Vagina (tissue), 2 donors: ENCODE measurements around the gene RCAN1. TPM values are rescaled to one million over a fixed set of nuclear protein-coding genes. Genes with fewer than 3 reads are reported as not detected.

Experiments used
- DNase-seq, 2 donors: peaks; one replicate each; pipeline ENCODE4 v3.0.0-alpha.2; 2017; ENCODE audit errors: extremely low spot score in 2 of 2
- H3K27ac ChIP-seq: fragments of 200-600 bp; sonication (generic); one replicate; pipeline ENCODE4 v1.5.1; 2019
- H3K27me3 ChIP-seq: fragments of 200-600 bp; sonication (generic); one replicate; pipeline ENCODE4 v1.5.1; 2019
- H3K36me3 ChIP-seq, 2 donors: fragments of 200-600 bp; sonication (generic); one replicate each; pipeline ENCODE4 v1.5.1; 2017 to 2019
- H3K4me1 ChIP-seq: fragments of 200-600 bp; sonication (generic); one replicate; pipeline ENCODE4 v1.5.1; 2019
- H3K4me3 ChIP-seq, 2 donors: fragments of 200-600 bp; sonication (generic); 1 replicate in 1 of 2; 2 replicates in 1 of 2; pipeline ENCODE4 v1.5.1; 2016 to 2019
- H3K9me3 ChIP-seq: fragments of 200-600 bp; sonication (generic); one replicate; pipeline ENCODE4 v1.5.1; 2019
- POLR2A ChIP-seq, 2 donors: fragments of 450-650 bp; IDR thresholded peaks; one replicate each; pipeline ENCODE4 v1.6.1; 2017; ENCODE audit warnings: antibody characterized with exemption in 2 of 2, mild to moderate bottlenecking in 2 of 2, moderate library complexity in 2 of 2
- POLR2AphosphoS5 ChIP-seq, 2 donors: sonication (generic); formaldehyde crosslinking; IDR thresholded peaks; one replicate each; pipeline ENCODE4 v1.9.0; 2017; ENCODE audit warnings: antibody characterized with exemption in 2 of 2, mild to moderate bottlenecking in 2 of 2, low read depth in 1 of 2; ENCODE audit not compliant: insufficient read depth in 1 of 2
- intact Hi-C: fragments of 100-400 bp; cut with DNase I; formaldehyde crosslinking; loops from one replicate; pipeline ENCODE4 v1.15.1; 2023
- total RNA-seq: library from RNA; depleted of rRNA; stranded (reverse); fragments of >200 nt; gene quantifications from one replicate; pipeline ENCODE4 v1.2.3, GENCODE V29; 2016
- TF ChIP-seq, protein P1 (sequence below), 3 experiments: fragments of 450-650 bp in 2 of 3; fragments of 200-600 bp in 1 of 3; sonication (generic) in 1 of 3; IDR thresholded peaks; one replicate each; pipeline ENCODE4 v1.5.1; 2017 to 2019; ENCODE audit warnings: antibody characterized with exemption in 3 of 3, mild to moderate bottlenecking in 2 of 3, moderate library complexity in 2 of 3

Gene RCAN1
- total RNA-seq: 29.2 TPM

DNA sequence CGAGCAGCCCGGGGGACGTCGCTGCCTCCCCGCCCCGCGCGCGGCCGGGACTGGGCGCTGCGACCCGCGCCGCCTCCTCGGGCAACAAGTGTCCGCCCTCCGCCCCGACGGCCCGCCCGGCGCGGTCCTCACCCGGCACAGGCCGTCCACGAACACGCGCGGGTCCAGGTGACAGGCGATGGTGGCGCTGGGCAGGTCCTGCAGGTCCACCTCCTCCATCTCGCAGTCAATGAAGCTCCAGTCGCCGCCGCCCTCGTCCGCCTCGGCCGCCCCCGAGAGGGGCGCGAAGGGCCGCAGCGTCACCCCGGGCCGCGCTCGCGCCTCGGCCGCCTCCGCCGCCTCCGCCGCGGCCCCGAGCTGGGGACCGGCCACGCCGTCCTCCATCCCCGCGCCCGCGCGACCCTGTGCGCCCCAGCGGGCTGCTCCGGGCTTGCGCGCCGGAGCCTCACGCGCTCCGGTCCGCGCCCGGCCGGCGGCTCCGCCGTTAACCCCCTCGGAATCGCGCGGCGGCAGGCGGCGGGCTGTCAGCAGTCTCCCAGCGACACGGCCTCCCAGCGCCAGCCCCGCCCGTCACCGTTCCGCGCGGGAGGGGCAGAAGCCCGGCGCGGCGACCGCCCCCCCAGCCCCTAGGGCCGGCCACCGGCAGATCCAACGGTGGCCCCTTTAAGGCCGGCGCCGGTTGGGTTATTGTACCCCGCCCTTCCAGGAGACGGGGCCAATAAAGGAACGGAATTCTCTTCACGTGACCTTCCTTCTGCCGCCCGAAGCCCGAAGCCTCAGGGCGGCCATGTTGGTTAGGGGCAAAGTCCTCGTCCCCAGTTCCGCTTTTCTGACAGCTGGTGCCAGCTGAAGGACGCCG, at the start of gene RCAN1:
Gene RCAN1, minus strand, starts transcription at position 486 of the 859 bp plus-strand sequence. Its CDS starts 102 bp downstream, at position 384.
- intact Hi-C loops: loop anchor here (5.0 kb wide), 1 partner anchor 698 kb away; the partner anchor contains the start of gene ATP5PO
- TF ChIP-seq POLR2AphosphoS5 (IDR thresholded peaks at IDR 0.05; ENCODE audit: insufficient read depth in 1 of 2, low read depth in 1 of 2) (peak; percentile 65 to 66), POLR2A (IDR thresholded peaks at IDR 0.05) (no peak)
- H3K27ac ChIP-seq: peak within 1 kb of the TSS; percentile 73
- peak within 1 kb of the TSS; percentile 80 to 97 for H3K4me3 ChIP-seq
- H3K36me3 ChIP-seq: no peaks in the 10 kb centered on the region
- peaks cover 20% of the 10 kb centered on the region for H3K4me1 ChIP-seq
- H3K27me3 ChIP-seq: no peaks in the 10 kb centered on the region
- peak in 1 of 2 donors; percentile 93 for DNase-seq
- no peaks in the 10 kb centered on the region for H3K9me3 ChIP-seq

DNA sequence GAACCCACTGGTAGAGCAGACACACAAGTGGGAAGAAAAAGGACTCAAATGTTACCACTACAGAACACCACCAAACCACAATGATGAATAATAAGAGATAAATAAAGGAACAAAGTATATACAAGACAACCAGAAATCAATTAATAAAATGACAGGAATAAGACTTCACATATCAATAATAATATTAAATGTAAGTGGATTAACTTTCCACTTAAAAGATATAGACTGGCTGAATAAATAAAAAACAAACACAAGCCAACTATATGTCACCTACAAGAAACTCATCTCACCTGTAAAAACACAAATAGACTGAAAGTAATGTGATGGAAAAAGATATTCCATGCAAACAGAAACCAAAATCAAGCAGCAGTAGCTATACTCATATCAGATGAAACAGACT, 46.9 kb upstream of the RCAN1 start:
- no peak for DNase-seq
- H3K27ac ChIP-seq: no peak overlapping the region
- H3K4me1 ChIP-seq: no peaks in the 10 kb centered on the region
- H3K4me3 ChIP-seq: no peak overlapping the region
- intact Hi-C loops: no loop called here
- TF ChIP-seq, protein P1, sequence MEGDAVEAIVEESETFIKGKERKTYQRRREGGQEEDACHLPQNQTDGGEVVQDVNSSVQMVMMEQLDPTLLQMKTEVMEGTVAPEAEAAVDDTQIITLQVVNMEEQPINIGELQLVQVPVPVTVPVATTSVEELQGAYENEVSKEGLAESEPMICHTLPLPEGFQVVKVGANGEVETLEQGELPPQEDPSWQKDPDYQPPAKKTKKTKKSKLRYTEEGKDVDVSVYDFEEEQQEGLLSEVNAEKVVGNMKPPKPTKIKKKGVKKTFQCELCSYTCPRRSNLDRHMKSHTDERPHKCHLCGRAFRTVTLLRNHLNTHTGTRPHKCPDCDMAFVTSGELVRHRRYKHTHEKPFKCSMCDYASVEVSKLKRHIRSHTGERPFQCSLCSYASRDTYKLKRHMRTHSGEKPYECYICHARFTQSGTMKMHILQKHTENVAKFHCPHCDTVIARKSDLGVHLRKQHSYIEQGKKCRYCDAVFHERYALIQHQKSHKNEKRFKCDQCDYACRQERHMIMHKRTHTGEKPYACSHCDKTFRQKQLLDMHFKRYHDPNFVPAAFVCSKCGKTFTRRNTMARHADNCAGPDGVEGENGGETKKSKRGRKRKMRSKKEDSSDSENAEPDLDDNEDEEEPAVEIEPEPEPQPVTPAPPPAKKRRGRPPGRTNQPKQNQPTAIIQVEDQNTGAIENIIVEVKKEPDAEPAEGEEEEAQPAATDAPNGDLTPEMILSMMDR (IDR thresholded peaks at IDR 0.05): no peak
- no peak for TF ChIP-seq POLR2AphosphoS5 (IDR thresholded peaks at IDR 0.05; ENCODE audit: insufficient read depth in 1 of 2, low read depth in 1 of 2)
- no peak for TF ChIP-seq POLR2A (IDR thresholded peaks at IDR 0.05)
- H3K36me3 ChIP-seq: no peaks in the 10 kb centered on the region
- no peaks in the 10 kb centered on the region for H3K27me3 ChIP-seq
- no peaks in the 10 kb centered on the region for H3K9me3 ChIP-seq

DNA sequence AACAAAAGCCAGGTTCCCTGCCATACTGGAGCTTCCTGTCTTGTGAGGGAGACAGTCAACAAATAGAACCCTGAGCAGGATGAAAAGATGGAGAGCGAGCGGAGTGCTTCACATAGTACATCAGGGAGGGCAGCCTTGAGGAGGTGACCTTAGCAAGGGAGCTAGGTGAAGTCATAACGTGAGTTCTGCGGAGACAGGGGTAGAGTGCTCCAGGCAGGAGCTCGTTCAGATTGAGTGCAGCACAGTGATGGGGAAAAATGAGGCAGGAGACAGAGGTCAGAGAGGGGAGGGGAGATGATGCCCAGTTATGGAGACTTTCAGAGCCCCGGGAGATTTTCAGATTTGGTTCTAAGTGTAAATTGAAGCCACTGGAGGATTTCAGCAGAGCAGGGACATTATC, 38.6 kb upstream of the RCAN1 start:
- intact Hi-C loops: no loop called here
- Histone ChIP-seq H3K36me3 (no peaks in the 10 kb centered on the region), H3K27me3 (no peaks in the 10 kb centered on the region), H3K4me1 (no peaks in the 10 kb centered on the region), H3K9me3 (no peaks in the 10 kb centered on the region), H3K4me3 (no peak overlapping the region), H3K27ac (no peak overlapping the region)
- DNase-seq: no peak
- TF ChIP-seq POLR2AphosphoS5 (IDR thresholded peaks at IDR 0.05; ENCODE audit: insufficient read depth in 1 of 2, low read depth in 1 of 2) (no peak), POLR2A (IDR thresholded peaks at IDR 0.05) (no peak)
- TF ChIP-seq, protein P1 (IDR thresholded peaks at IDR 0.05): no peak

DNA sequence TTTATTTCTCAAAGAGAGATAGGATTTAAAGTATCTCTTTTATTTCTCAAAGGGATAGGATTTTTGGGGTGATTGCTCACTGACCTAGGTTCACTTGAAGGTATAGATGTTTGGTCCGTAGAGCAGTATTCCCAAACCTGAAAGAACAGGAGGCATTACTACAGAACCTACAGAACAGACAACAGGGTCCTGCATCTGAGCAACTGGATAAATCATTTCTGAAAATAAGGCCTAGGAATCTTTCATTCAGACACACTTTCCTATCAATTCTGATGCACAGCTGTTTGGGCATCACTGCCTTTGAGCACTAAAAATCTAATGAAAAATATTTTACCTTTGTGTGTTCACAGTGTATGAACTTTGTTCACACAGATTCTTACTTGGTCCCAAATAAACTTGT, 36.7 kb upstream of the RCAN1 start:
- TF ChIP-seq, protein P1 (IDR thresholded peaks at IDR 0.05): no peak
- TF ChIP-seq POLR2A (IDR thresholded peaks at IDR 0.05): no peak
- Histone ChIP-seq H3K27me3 (no peaks in the 10 kb centered on the region), H3K4me3 (no peak overlapping the region), H3K4me1 (no peaks in the 10 kb centered on the region), H3K36me3 (no peaks in the 10 kb centered on the region), H3K9me3 (no peaks in the 10 kb centered on the region), H3K27ac (no peak overlapping the region)
- intact Hi-C loops: no loop called here
- DNase-seq: no peak

DNA sequence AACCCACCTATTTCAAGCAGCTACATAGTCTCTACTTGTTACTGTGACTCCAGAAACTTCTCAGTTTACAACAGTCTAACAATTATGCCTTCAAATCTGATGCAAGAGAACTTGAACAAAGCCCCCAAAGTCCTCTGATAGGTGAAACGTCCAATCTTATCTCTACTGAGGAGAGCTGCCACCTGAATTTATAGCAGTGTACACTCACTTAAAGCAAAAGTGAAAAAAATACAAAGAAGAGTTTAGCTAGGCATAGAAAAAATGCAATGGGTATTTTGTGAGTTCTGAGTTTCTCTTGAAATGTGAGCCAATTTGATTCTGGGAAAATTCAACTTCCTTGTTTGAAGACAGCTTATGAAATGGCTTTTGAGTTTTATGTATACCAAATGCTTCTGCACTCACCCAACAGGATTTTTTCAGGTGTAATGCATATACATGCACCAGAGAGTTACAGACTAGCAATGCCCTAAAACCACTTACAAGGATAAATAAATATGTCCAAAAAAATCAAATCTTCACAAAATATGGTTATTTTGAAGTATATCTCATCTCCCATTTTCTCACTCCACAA, 36.0 kb upstream of the RCAN1 start:
- no peak for DNase-seq
- intact Hi-C loops: no loop called here
- TF ChIP-seq, protein P1 (IDR thresholded peaks at IDR 0.05): no peak
- TF ChIP-seq POLR2A (IDR thresholded peaks at IDR 0.05) (no peak), POLR2AphosphoS5 (IDR thresholded peaks at IDR 0.05; ENCODE audit: insufficient read depth in 1 of 2, low read depth in 1 of 2) (no peak)
- no peaks in the 10 kb centered on the region for H3K4me1 ChIP-seq
- H3K4me3 ChIP-seq: no peak overlapping the region
- H3K27ac ChIP-seq: no peak overlapping the region
- no peaks in the 10 kb centered on the region for H3K27me3 ChIP-seq
- H3K9me3 ChIP-seq: no peaks in the 10 kb centered on the region
- H3K36me3 ChIP-seq: no peaks in the 10 kb centered on the region
